Thoracic aorta endothelial cell (primary cell): ENCODE data around the gene ARPC4. TPM values are rescaled to one million over a fixed set of nuclear protein-coding genes. Genes with fewer than 3 reads are reported as not detected.

Source experiments
- total RNA-seq: library from RNA; depleted of rRNA; stranded (reverse); fragments of >200 nt; gene quantifications from 2 replicates; pipeline ENCODE4 v1.2.3, GENCODE V29; 2012

The ARPC4 gene
- 225 and 236 TPM in 2 replicates for total RNA-seq

GRCh38 chr3:9792405-9793160 lies at the start of gene ARPC4, which contains the start of gene TADA3:
Gene ARPC4, plus strand, starts transcription at chr3:9793082. Its CDS starts 40 bp downstream, at chr3:9793122.
Gene TADA3, minus strand, starts transcription at chr3:9792473. Its CDS starts 1,007 bp downstream, at chr3:9791466.

GRCh38 chr3:9749645-9750555 lies 43.0 kb upstream of the ARPC4 start, which contains the start of gene OGG1:
Gene OGG1, plus strand, starts transcription at chr3:9749952. Its CDS starts 335 bp downstream, at chr3:9750287.

GRCh38 chr3:9769426-9770275 lies 23.2 kb upstream of the ARPC4 start, which contains the start of gene CAMK1:
Gene CAMK1, minus strand, starts transcription at chr3:9769947. Its CDS starts 2,198 bp downstream, at chr3:9767749.

GRCh38 chr3:9809615-9810432 lies 16.9 kb downstream of the ARPC4 start, which contains the start of gene TTLL3:
Gene TTLL3, plus strand, starts transcription at chr3:9810262. Its CDS starts 400 bp downstream, at chr3:9810662.

GRCh38 chr3:9843715-9844438 lies 51.0 kb downstream of the ARPC4 start, which contains the start of gene RPUSD3:
Gene RPUSD3, minus strand, starts transcription at chr3:9844008. Its CDS starts 18 bp downstream, at chr3:9843990.

Other genes with a start within 250 kb of the ARPC4 start
- not detected in 2 replicates for gene LHFPL4, start 239.3 kb upstream of the ARPC4 start, total RNA-seq
- gene MTMR14, start 143.6 kb upstream of the ARPC4 start, total RNA-seq = 38.7 and 45.4 TPM in 2 replicates
- not detected in 2 replicates for gene CPNE9, start 89.2 kb upstream of the ARPC4 start, total RNA-seq
- 21.1 and 21.8 TPM in 2 replicates for gene BRPF1, start 61.3 kb upstream of the ARPC4 start, total RNA-seq
- gene OGG1, start 43.1 kb upstream of the ARPC4 start, total RNA-seq = 21.4 and 23.7 TPM in 2 replicates
- gene CAMK1, start 23.1 kb upstream of the ARPC4 start, total RNA-seq = 35.9 and 43.8 TPM in 2 replicates
- 42.7 and 45.2 TPM in 2 replicates for gene TADA3, start 609 bp upstream of the ARPC4 start, total RNA-seq
- 18.7 and 19.5 TPM in 2 replicates for gene TTLL3, start 17.2 kb downstream of the ARPC4 start, total RNA-seq
- 30.1 and 35.3 TPM in 2 replicates for gene RPUSD3, start 50.9 kb downstream of the ARPC4 start, total RNA-seq
- not detected in 2 replicates for gene CIDEC, start 87.2 kb downstream of the ARPC4 start, total RNA-seq
- 23.1 and 27.0 TPM in 2 replicates for gene JAGN1, start 97.5 kb downstream of the ARPC4 start, total RNA-seq
- gene IL17RE, start 109.8 kb downstream of the ARPC4 start, total RNA-seq = 0.13 and 0.29 TPM in 2 replicates
- 14.5 and 14.6 TPM in 2 replicates for gene IL17RC, start 124.0 kb downstream of the ARPC4 start, total RNA-seq
- gene CRELD1, start 140.8 kb downstream of the ARPC4 start, total RNA-seq = 14.7 and 15.2 TPM in 2 replicates
- gene PRRT3, start 159.3 kb downstream of the ARPC4 start, total RNA-seq = 1.3 TPM in 2 replicates
- gene EMC3, start 193.8 kb downstream of the ARPC4 start, total RNA-seq = 51.5 and 60.7 TPM in 2 replicates
- gene FANCD2, start 233.4 kb downstream of the ARPC4 start, total RNA-seq = 38.4 and 52.9 TPM in 2 replicates